Cortex of kidney (tissue), 1 donor: ENCODE data around the gene ZFP36.
"Not testable (repeated sequence)": the region's sequence is repeated elsewhere in the genome, so short reads cannot be mapped to it uniquely, and the experiment has no call there.

Experiments used
- DNase-seq: peaks from one replicate; lab custom pipeline; 2025; lab: John Stamatoyannopoulos, UW

The ZFP36 gene, protein sequence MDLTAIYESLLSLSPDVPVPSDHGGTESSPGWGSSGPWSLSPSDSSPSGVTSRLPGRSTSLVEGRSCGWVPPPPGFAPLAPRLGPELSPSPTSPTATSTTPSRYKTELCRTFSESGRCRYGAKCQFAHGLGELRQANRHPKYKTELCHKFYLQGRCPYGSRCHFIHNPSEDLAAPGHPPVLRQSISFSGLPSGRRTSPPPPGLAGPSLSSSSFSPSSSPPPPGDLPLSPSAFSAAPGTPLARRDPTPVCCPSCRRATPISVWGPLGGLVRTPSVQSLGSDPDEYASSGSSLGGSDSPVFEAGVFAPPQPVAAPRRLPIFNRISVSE

GRCh38 chr19:39406656-39407409, at the start of gene ZFP36:
Gene ZFP36 (plus strand): TSS chr19:39406847. CDS start chr19:39406905, 58 bp downstream.
- DNase-seq: no peak

DNA sequence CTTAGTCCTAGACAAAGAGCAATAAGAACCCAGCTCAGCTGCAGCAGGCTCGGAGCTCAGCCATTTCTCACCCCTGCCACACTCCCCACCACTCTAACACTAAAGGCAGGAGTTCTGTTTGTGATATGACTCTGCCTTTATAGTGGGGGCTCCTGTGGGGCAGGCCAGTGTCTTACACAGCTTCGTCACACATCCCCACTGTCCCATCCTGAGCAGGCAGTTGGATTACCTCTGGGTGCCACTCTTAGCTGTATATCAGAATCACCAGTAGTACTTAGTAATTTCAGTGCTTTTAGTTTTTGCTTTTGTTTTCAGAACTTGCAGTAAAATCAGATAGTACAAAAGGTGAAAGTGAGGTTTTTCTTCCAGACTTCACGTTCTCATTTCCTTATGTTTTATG, 47.6 kb upstream of the ZFP36 start:
- no peak for DNase-seq

DNA sequence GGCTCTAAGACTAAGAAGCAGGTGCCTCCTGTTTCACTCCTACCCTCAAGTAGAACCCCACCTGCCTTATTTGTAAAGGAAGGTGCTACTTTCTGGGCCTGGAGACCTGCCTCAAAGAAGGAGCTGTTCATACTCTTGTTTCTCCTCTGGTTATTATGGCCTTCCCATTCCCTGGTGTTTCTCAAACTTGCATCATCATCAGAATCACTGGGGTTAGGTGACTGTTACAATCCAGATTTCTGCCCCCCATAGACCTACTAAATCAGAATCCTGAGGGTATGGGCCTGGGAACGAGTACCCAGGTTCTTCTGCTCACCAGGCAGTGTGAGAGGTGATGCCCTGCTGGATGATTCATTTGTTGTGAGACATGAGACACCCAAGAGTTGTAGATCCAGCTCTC, 46.0 kb upstream of the ZFP36 start:
- no peak for DNase-seq

DNA sequence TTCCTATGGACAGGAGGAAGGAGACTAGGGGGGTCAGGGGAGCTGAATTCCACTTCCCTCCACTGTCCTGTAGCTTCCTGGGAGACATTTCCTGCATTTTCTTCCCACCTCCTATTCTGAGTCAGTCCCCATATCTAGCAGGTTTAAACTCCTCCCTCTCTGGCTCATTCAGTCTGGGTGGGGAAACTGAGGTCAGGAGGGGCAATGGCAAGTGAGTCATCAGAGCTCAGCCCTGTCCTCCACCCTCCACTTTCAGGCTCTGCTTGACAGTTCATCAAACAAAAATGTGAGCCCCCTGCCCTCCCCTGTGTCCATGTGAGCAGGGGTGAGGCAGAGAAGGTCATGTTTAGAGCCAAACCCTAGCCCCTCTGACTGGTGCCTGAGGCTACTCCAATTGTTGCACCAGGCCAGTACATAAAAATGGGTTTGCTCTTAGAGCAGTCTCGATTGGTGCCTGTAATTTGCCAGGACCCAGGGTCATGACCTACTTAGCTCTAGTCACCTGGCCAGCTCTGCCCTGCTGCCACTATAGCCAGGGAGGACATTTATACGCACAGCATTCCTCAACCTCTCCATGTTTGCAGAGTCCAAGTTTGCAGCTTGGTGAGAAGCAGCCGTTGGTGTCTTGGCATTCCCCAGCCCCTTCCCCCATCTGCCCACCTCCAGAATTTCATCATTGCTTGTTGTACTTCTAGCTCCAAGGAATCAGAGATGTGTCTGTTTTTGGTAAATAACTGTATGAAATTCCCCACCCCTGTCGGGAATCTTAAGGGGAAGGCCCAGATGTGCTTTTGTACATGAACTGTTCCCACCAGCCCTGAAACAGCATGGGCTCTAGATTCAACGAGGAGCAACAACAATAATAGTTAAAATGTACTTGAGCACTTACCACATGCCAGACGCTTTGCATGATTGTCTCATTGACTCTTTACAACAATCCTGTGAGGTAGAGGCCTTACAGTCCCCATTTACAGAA, 43.7 kb upstream of the ZFP36 start:
- no peak for DNase-seq

DNA sequence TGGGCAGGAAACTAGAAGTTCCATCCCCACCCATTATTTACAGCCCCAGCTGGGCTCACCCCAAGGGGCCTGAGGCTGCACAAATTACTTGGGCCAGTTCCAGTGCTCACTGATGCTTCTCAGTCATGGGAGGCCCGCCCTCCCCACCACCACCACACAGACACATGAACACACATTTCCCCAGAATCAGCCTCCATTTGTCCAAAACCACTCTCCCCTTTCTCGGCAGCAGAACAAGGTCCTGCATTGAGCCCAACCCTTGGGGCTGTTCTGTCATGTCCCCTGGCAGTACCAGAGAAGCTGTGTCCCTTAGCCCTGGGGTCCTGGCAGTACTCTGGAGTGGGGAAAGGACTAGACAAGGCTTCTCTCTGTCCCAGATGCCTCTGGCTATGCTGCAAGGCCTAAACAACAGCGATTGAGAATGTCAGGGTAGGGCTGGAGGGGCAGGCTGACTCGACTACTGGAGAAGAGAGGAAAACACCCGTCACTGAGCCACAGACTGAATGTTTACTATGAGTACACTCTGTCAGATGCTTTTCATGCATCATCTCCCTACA, 42.7 kb upstream of the ZFP36 start:
- DNase-seq: no peak

- no peak for DNase-seq
Observed at GRCh38 chr19:39365531-39365930, 41.1 kb upstream of the ZFP36 start.

DNA sequence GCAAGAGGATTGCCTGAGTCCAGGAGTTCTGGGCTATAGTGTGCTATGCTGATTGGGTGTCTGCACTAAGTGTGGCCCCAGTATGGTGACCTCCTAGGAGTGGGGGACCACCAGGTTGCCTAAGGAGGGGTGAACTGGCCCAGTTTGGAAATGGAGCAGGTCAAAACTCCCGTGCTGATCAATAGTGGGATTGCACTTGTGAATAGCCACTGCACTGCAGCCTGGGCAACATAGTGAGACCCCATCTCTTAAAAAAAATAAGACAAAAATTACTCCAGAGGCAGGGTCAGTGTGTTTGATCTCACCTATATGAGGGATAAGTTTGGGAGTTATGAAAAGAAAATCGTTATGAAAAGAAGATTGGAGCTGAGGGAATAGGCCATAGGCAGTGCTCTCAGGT, 37.4 kb upstream of the ZFP36 start:
- DNase-seq: no peak

DNA sequence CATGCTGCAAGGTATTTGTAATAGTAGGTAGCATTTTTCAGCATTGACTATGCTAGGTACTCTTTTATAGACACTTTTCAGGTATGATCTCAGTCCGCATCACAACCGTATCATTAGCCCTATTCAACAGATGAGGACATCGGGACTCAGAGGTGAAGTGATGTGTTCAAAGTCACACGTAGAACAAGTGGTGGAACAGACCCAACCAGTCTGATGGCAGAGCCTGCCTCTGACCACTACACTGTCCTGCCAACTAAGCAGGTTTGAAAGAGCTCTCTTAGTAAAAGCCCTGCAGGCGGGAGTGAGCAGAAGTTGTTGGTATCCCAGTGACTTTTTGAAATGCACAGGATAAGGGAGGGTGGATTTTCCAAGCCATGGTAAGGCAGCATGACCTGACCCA, 35.9 kb upstream of the ZFP36 start:
- no peak for DNase-seq

DNA sequence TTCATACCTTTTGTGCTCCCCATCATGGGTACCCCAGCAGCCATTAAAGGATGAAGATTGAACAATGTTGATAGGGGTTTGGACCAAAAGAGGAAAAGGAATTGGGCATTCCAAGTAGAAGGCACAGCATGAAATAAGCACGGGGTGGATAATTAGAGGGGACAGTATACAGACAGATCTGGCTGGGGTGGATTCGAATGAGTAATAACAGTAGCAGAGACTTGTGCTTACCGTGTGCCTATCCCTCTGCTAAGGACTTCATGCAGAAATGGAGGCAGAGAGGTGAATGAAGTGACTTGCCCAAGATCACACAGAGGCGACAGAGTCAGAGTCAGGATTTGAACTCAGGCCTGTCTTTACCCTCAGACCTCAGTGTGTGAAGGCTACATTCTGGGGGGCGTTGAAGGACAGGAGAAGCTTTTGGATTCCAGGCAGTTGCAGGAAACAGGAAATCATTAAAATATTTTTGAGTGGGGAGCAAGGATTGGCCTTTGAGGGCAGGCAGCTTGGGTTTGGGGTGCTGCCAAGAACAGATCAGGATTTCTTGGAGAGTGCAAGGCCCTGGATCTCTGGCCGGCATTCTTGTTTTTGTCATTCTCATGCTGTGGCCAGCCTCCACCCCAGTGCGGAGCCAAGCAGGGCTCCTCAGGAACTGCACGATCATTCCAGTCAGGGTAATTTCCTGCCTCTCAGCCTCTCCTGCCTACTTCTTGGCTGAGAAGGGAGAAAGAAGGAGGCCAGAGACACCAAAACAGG, 34.4 kb upstream of the ZFP36 start:
- DNase-seq: no peak

DNA sequence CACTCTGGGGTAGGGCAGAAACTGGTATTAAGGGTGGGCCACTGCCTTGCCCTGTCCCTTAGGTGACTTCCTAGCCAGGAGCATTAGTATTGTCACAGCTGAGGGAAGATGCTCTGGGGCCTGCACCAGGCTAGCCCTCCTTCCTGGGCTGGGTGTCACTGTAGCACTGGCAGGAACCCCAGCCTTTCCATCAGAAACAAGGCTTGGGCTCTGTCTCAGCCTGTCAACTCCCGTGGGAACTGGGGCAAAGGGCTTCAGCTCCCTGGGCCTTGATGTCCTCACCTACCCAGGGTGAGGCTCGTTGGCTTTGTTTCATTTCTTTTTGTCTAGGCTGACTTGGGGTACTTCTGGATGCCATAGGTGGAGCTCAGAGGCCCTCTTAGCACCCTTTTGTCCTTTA, 33.7 kb upstream of the ZFP36 start:
- no peak for DNase-seq

GRCh38 chr19:39375929-39376328, 30.7 kb upstream of the ZFP36 start:
- DNase-seq: no peak

GRCh38 chr19:39377373-39378362, 29.0 kb upstream of the ZFP36 start:
- no peak for DNase-seq

- not testable (repeated sequence) for DNase-seq
Observed at GRCh38 chr19:39379366-39379765, 27.3 kb upstream of the ZFP36 start.

DNA sequence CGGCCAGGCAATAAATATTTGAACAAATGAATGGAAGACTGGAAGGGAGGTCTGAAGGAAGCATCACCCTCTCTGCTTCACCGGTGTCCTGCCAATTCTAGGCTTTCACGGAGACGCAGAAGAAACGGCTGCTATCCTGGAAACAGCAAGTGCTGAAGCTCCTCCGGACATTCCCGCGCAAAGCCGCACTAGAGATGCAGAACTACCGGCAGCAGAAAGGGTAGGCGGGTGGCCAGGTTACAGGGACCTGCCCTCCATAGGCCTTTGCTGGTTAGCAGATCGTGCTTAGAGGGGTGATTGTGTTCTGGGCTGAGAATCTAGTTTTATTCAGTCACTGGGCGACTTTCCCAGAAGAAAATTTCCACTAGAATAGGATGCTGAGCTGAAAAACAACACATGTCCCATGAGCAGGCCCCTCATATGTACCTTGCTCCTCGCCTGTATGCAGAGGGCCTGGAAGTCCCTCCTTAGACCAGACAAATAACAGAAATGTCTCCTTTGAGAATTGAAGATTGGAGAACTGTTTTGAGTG, 26.7 kb upstream of the ZFP36 start:
- no peak for DNase-seq

- DNase-seq: no peak
Observed at GRCh38 chr19:39380521-39381502, 25.8 kb upstream of the ZFP36 start.

GRCh38 chr19:39381910-39382611, 24.6 kb upstream of the ZFP36 start:
- no peak for DNase-seq

- no peak for DNase-seq
Observed at GRCh38 chr19:39382991-39383828, 23.4 kb upstream of the ZFP36 start.
